ENCODE results near the gene EPHA3.

GRCh38 chr3:89405593-89405992 is 298.2 kb downstream of the EPHA3 start:
- no peak for TF ChIP-seq POU6F1 (CRISPR knock-in tag; IDR thresholded peaks at IDR 0.05; ENCODE audit: borderline replicate concordance, low read depth)
- TF ChIP-seq ZFP3 (CRISPR knock-in tag; IDR thresholded peaks at IDR 0.05), result no peak
- no peak for TF ChIP-seq ZFP30 (CRISPR knock-in tag; IDR thresholded peaks at IDR 0.05)
- TF ChIP-seq ZNF8 (CRISPR knock-in tag; IDR thresholded peaks at IDR 0.05), result no peak
- TF ChIP-seq ESRRG (CRISPR knock-in tag; IDR thresholded peaks at IDR 0.05), result no peak
- no peak for TF ChIP-seq SNAI2 (CRISPR knock-in tag; IDR thresholded peaks at IDR 0.05)
- TF ChIP-seq, protein P1, sequence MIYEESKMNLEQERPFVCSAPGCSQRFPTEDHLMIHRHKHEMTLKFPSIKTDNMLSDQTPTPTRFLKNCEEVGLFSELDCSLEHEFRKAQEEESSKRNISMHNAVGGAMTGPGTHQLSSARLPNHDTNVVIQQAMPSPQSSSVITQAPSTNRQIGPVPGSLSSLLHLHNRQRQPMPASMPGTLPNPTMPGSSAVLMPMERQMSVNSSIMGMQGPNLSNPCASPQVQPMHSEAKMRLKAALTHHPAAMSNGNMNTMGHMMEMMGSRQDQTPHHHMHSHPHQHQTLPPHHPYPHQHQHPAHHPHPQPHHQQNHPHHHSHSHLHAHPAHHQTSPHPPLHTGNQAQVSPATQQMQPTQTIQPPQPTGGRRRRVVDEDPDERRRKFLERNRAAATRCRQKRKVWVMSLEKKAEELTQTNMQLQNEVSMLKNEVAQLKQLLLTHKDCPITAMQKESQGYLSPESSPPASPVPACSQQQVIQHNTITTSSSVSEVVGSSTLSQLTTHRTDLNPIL (CRISPR knock-in tag; IDR thresholded peaks at IDR 0.05; ENCODE audit: low read depth), result no peak
- no peak for TF ChIP-seq CSDC2 (CRISPR knock-in tag; IDR thresholded peaks at IDR 0.05)
- TF ChIP-seq, protein P2, sequence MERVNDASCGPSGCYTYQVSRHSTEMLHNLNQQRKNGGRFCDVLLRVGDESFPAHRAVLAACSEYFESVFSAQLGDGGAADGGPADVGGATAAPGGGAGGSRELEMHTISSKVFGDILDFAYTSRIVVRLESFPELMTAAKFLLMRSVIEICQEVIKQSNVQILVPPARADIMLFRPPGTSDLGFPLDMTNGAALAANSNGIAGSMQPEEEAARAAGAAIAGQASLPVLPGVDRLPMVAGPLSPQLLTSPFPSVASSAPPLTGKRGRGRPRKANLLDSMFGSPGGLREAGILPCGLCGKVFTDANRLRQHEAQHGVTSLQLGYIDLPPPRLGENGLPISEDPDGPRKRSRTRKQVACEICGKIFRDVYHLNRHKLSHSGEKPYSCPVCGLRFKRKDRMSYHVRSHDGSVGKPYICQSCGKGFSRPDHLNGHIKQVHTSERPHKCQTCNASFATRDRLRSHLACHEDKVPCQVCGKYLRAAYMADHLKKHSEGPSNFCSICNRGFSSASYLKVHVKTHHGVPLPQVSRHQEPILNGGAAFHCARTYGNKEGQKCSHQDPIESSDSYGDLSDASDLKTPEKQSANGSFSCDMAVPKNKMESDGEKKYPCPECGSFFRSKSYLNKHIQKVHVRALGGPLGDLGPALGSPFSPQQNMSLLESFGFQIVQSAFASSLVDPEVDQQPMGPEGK (CRISPR knock-in tag; IDR thresholded peaks at IDR 0.05; ENCODE audit: borderline replicate concordance), result no peak
- TF ChIP-seq BACH2 (CRISPR knock-in tag; IDR thresholded peaks at IDR 0.05; ENCODE audit: borderline replicate concordance), result no peak
- TF ChIP-seq ARNTL (CRISPR knock-in tag; IDR thresholded peaks at IDR 0.05; ENCODE audit: borderline replicate concordance, low read depth), result no peak
